ENCODE data around the gene LIMS1.

The LIMS1 gene

DNA sequence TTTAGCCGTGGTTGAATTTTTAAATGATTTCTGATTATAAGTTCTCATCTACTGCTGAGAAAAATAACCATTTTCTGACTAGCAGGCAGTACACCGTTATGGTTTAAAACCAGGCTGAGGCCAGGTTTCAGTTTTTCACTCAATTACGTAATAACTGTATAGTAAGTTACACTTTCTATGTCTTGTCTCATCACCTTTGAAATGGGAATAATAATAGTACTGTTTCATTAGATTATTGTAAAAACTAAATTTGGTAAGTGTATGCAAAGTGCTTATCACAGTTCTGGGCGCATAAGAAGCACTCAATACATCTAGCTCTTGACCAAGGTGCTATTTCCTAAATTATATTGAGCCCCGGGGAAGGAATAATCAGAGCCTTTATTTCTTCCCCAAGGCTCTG lies 76.8 kb downstream of the LIMS1 start:
- peak; percentile 22; the same call in 1 of the 2 replicates for TF ChIP-seq Cebpa-rat (IDR thresholded peaks at IDR 0.05)
- H3K9ac ChIP-seq, result no peak overlapping the region
- H3K27me3 ChIP-seq, result no peaks in the 10 kb centered on the region
- H4K20me1 ChIP-seq, result peaks cover 77% of the 10 kb centered on the region
- no peak overlapping the region for H3K27ac ChIP-seq
- H3K9me3 ChIP-seq, result no peaks in the 10 kb centered on the region
- no peaks in the 10 kb centered on the region for H3K36me3 ChIP-seq
- H3K4me3 ChIP-seq, result no peak overlapping the region
- no peak overlapping the region for H3K4me2 ChIP-seq
- peaks cover 41% of the 10 kb centered on the region for H3K4me1 ChIP-seq

DNA sequence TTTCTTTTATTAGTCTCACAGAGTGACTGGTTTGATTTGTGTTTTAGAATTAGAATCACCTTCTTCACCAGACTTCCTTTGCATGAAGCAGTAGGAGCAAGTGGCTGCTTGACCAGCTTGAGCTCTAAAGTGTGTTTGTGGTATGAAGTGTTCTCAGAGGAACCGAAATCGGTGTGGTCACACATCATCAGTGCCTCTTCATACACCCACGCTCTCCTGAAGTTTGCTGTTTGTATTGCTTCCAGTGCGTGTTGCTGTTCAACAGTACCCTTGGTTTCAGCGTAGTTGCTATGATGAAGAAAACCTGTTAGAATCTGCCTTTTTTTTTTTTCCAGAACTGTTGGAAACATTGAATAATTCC lies 77.9 kb downstream of the LIMS1 start:
- H3K9ac ChIP-seq, result no peak overlapping the region
- H3K27me3 ChIP-seq, result no peaks in the 10 kb centered on the region
- H3K27ac ChIP-seq, result no peak overlapping the region
- no peaks in the 10 kb centered on the region for H3K9me3 ChIP-seq
- H3K36me3 ChIP-seq, result peaks cover 3% of the 10 kb centered on the region; the same call in 1 of the 2 replicates
- H4K20me1 ChIP-seq, result peaks cover 75% of the 10 kb centered on the region
- TF ChIP-seq Cebpa-rat (IDR thresholded peaks at IDR 0.05), result no peak
- peaks cover 41% of the 10 kb centered on the region for H3K4me1 ChIP-seq
- peak overlapping the region; percentile 22 for H3K4me2 ChIP-seq
- no peak overlapping the region for H3K4me3 ChIP-seq

DNA sequence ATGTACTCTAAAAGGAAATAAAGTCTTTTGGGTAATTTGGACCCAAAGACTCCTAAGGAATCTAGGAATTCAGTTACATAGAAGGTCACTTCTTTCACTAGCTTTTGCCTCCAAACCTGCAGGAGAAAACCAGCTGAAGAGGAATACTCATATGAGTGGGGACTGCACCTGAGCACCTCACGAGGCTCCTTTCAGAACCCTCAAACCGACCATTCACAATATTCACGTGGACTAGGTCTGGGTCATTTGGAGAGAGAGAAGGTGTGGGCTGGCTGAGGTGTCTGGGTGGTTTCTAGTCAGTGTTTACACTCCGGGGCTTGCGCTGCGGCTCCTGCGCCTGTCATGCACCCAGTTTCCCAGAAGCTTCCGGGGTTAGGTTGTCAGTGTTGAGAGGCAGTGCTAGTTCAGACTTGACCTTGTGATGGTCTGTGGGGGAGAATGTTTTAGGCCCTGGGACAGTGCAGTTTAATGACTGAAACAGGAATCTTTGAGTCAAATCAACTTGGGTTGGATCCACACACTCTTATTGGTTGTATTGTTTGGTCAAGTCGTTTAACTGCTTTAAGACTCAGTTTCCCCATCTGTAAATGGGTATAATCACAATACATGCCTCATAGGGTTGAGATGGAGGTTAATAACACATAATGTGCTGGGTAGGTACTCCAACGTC lies 78.4 kb downstream of the LIMS1 start:
- Histone ChIP-seq H3K9me3 (no peaks in the 10 kb centered on the region), H3K9ac (no peak overlapping the region), H3K4me3 (no peak overlapping the region), H3K27me3 (no peaks in the 10 kb centered on the region), H3K4me2 (peak overlapping the region; percentile 22), H3K4me1 (peaks cover 44% of the 10 kb centered on the region), H3K27ac (peak overlapping the region; percentile 35; the same call in 1 of the 2 replicates), H3K36me3 (peaks cover 3% of the 10 kb centered on the region; the same call in 1 of the 2 replicates), H4K20me1 (peaks cover 72% of the 10 kb centered on the region)
- no peak for TF ChIP-seq Cebpa-rat (IDR thresholded peaks at IDR 0.05)

DNA sequence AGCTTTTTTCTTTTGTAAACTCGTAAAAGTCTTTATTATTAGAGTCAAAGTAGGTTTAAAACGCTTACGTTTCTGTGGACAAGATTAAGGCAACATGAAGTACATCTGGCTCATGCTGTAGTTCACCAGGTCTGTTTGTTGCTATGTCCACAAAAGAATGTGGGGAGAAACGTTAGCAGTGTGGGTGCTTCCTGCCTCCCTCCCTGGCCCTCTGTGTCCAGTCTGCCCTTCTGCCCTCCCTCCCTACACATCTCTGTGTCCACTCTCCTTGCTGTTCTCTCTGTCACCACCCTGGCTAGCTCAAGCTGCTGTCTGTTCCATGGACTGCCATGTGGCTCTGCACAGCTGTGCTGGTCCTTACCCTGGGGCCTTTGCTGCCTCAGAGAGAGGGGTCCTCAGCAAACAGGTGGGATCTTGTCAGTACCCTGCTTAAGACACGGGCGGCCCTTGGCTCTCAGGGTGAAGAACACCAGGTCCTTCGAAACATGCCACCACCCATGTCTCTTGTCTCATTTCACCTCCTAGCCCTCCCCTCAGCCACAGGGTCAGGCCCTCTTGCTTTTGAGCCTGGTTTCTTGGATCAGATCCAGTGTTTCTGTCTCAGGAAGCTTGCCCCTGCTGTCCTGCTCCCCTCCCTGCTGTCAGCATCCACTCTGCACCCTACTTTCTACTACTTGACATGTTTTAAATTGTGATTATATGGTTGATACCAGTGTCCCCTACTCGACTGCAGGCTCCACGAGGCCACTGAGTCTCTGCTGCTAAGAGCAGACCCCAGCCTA lies 79.2 kb downstream of the LIMS1 start:
- no peak overlapping the region for H3K9ac ChIP-seq
- no peak for TF ChIP-seq Cebpa-rat (IDR thresholded peaks at IDR 0.05)
- H3K27me3 ChIP-seq, result no peaks in the 10 kb centered on the region
- no peaks in the 10 kb centered on the region for H3K9me3 ChIP-seq
- 0 out of 2 replicates have a peak overlapping the region, but pooled peaks have one; percentile 2 for H3K27ac ChIP-seq
- no peak overlapping the region for H3K4me2 ChIP-seq
- peaks cover 3% of the 10 kb centered on the region; the same call in 1 of the 2 replicates for H3K36me3 ChIP-seq
- no peak overlapping the region for H3K4me3 ChIP-seq
- H4K20me1 ChIP-seq, result peaks cover 72% of the 10 kb centered on the region
- H3K4me1 ChIP-seq, result peaks cover 52% of the 10 kb centered on the region

DNA sequence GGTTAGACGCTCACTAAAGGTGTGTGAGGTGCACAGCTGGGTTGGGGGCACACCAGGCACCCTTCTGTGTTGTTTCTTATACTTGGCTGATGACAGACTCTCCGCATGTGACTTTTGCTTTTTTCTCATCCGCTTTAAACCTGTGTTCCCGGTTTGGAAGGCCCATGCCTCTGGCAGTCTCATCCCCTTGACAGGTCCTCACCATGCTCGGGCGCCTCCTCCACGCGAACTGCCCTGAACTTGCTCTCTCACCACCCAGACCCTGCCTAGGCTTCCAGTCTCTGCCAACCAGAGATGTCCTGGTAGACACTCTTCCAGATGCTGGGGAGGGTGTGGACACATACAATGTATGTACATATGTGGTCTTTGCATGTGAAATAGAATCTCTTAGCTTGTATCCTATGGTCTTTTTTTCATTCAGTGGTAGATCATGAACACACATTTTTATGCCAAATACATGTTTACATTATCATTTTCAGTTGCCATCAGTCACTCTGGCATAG lies 79.8 kb downstream of the LIMS1 start:
- no peaks in the 10 kb centered on the region for H3K9me3 ChIP-seq
- H3K9ac ChIP-seq, result no peak overlapping the region
- H3K4me3 ChIP-seq, result no peak overlapping the region
- peaks cover 53% of the 10 kb centered on the region for H3K4me1 ChIP-seq
- TF ChIP-seq Cebpa-rat (IDR thresholded peaks at IDR 0.05), result no peak
- H3K36me3 ChIP-seq, result peaks cover 3% of the 10 kb centered on the region; the same call in 1 of the 2 replicates
- 0 out of 2 replicates have a peak overlapping the region, but pooled peaks have one; percentile 2 for H3K27ac ChIP-seq
- peaks cover 66% of the 10 kb centered on the region for H4K20me1 ChIP-seq
- no peak overlapping the region for H3K4me2 ChIP-seq
- H3K27me3 ChIP-seq, result no peaks in the 10 kb centered on the region

DNA sequence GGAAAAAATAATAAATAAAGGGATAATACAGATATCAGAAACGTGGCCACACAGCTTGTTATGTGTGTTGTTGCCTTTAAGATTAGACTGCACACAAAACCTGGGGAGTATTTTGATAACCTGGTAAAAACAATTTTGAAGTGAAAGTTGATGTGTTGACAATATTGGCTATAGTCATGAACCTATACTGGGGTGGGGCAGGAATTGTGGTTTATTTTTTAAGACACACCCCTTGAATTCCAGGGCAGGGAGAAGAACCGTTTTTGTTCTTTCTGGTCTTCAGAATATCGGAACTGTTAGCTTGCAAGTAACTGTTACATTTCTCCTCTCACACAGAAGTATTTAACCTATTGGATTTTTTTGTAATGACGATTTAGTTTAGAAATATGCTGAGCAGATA lies 80.4 kb downstream of the LIMS1 start:
- Histone ChIP-seq H4K20me1 (peaks cover 66% of the 10 kb centered on the region), H3K9me3 (no peaks in the 10 kb centered on the region), H3K4me3 (no peak overlapping the region), H3K4me1 (peaks cover 54% of the 10 kb centered on the region), H3K36me3 (peaks cover 3% of the 10 kb centered on the region; the same call in 1 of the 2 replicates), H3K27me3 (no peaks in the 10 kb centered on the region), H3K4me2 (no peak overlapping the region), H3K9ac (no peak overlapping the region), H3K27ac (no peak overlapping the region)
- no peak for TF ChIP-seq Cebpa-rat (IDR thresholded peaks at IDR 0.05)

DNA sequence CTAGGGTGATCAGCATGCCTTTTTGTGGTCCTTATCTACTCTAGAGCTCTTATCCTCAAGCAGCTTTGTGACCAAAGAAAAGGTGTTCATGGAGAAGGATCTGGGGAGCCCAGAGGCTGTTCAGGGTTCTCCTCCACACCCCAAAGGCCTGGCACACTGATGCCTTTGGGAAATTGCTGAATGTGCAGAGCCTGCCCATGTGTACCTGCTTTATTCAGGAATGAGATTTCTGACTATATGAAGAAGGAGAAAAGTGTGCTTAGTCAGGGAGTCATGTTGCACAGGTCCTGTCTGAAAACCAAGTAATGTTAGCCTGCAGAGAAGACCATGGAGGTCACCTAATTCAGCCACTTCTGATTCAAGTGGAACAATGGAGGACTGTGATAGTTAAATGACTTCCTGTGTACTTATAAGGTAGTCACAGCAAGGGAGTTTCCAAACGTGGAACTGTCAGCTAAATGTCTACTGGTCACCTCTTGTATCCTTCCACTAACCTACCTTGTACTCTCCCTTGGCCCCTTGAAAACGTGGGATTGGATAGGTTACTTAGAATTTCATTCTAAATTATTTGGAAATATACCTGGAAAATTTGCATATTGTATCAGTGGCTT lies 81.3 kb downstream of the LIMS1 start:
- no peak overlapping the region for H3K4me2 ChIP-seq
- H3K27ac ChIP-seq, result no peak overlapping the region
- peaks cover 3% of the 10 kb centered on the region; the same call in 1 of the 2 replicates for H3K36me3 ChIP-seq
- H3K9me3 ChIP-seq, result no peaks in the 10 kb centered on the region
- H4K20me1 ChIP-seq, result peaks cover 71% of the 10 kb centered on the region
- no peak overlapping the region for H3K4me3 ChIP-seq
- H3K4me1 ChIP-seq, result peaks cover 63% of the 10 kb centered on the region
- no peak overlapping the region for H3K9ac ChIP-seq
- no peaks in the 10 kb centered on the region for H3K27me3 ChIP-seq
- no peak for TF ChIP-seq Cebpa-rat (IDR thresholded peaks at IDR 0.05)

DNA sequence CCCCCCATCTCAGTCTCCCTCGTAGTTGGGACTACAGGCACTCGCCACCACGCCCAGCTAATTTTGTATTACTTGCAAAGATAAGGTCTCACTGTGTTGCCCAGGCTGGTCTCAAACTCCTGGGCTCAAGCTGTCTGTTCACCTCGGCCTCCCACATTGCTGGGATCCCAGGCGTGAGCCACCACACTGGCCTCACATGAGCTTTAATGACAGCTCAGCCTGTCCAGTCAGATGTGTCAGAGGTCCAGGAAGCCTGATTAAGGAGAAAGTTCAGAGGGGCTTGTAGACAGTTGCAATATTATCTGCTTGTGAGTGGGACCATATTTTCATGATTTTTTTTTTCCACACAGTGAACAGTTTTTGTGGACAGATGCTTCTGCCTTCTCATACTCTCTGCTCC lies 82.0 kb downstream of the LIMS1 start:
- Histone ChIP-seq H3K4me1 (peaks cover 68% of the 10 kb centered on the region), H3K4me2 (no peak overlapping the region), H4K20me1 (peaks cover 72% of the 10 kb centered on the region), H3K36me3 (peaks cover 3% of the 10 kb centered on the region; the same call in 1 of the 2 replicates), H3K9ac (no peak overlapping the region), H3K9me3 (no peaks in the 10 kb centered on the region), H3K27me3 (no peaks in the 10 kb centered on the region), H3K4me3 (no peak overlapping the region), H3K27ac (no peak overlapping the region)
- TF ChIP-seq Cebpa-rat (IDR thresholded peaks at IDR 0.05), result no peak

DNA sequence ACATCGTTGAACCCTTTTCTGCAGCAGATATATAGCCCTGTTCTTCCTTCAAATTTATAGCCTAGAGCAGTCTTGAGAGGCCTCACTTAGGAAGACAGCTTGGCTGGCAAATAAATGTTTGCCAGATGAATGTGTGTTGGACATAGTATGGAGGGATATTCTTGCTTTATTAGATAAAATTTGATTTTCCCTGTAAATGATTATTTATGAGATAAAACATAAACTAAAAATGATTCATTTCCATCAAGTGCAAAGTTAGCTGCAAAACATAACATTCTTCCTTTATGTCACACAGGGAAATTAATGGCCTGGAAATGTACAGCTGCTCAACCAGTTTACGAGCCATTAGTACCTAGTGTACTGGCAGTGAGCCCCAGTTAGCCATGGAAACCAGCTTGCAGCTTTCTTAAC lies 82.5 kb downstream of the LIMS1 start:
- H3K27ac ChIP-seq, result no peak overlapping the region
- H3K9me3 ChIP-seq, result no peaks in the 10 kb centered on the region
- H3K4me2 ChIP-seq, result no peak overlapping the region
- peaks cover 69% of the 10 kb centered on the region for H3K4me1 ChIP-seq
- H3K4me3 ChIP-seq, result no peak overlapping the region
- no peak for TF ChIP-seq Cebpa-rat (IDR thresholded peaks at IDR 0.05)
- peaks cover 74% of the 10 kb centered on the region for H4K20me1 ChIP-seq
- peaks cover 3% of the 10 kb centered on the region; the same call in 1 of the 2 replicates for H3K36me3 ChIP-seq
- H3K27me3 ChIP-seq, result no peaks in the 10 kb centered on the region
- H3K9ac ChIP-seq, result no peak overlapping the region
